H1 (cell line): ENCODE data around the gene UBE2D2. TPM values are rescaled to one million over a fixed set of nuclear protein-coding genes. Genes with fewer than 3 reads are reported as not detected.

Source experiments
- CTCF ChIA-PET: fragments of 300-600 bp; sonication (Branson Sonifier 250); formaldehyde crosslinking; loops from one replicate; lab custom pipeline; 2021; ENCODE audit not compliant: partially characterized antibody; lab: Charles Lee
- POLR2A ChIA-PET: fragments of 300-600 bp; sonication (Branson Sonifier 250); formaldehyde crosslinking; loops from one replicate; lab custom pipeline; 2021; ENCODE audit warnings: inconsistent platforms; ENCODE audit not compliant: partially characterized antibody; lab: Charles Lee
- DNase-seq, 2 experiments: peaks; one replicate each; pipeline versions ENCODE4 v3.0.0 to v3.0.0-alpha.2; 2010 to 2022; ENCODE audit warnings: low spot score in 2 of 2, low read depth in 1 of 2, mixed read lengths in 1 of 2
- FAIRE-seq: peaks from 2 replicates; lab custom pipeline; 2011; peaks lifted over from hg19 to GRCh38; lab: Jason Lieb, UNC
- H2AFZ ChIP-seq: 2 replicates; pipeline ENCODE4 v1.8.1; 2012; ENCODE audit warnings: low read length, inconsistent platforms
- H2AK5ac ChIP-seq: 2 replicates; pipeline ENCODE4 v1.6.1; 2013; ENCODE audit warnings: low read depth, low read length
- H2BK120ac ChIP-seq: replicated peaks from 2 replicates; pipeline ENCODE3; 2013; ENCODE audit warnings: low read depth, low read length, inconsistent platforms
- H2BK12ac ChIP-seq: 2 replicates; pipeline ENCODE4 v1.6.1; 2013; ENCODE audit warnings: low read depth, low read length
- H2BK15ac ChIP-seq: 2 replicates; pipeline ENCODE4 v1.6.1; 2013; ENCODE audit warnings: low read length
- H2BK20ac ChIP-seq: 2 replicates; pipeline ENCODE4 v1.6.1; 2013; ENCODE audit warnings: low read length
- H2BK5ac ChIP-seq: 2 replicates; pipeline ENCODE4 v1.6.1; 2013; ENCODE audit warnings: low read depth, low read length
- H3K14ac ChIP-seq: 2 replicates; pipeline ENCODE4 v1.6.1; 2013; ENCODE audit warnings: inconsistent platforms; ENCODE audit not compliant: insufficient read length
- H3K18ac ChIP-seq: 2 replicates; pipeline ENCODE4 v1.6.1; 2013; ENCODE audit warnings: low read length; ENCODE audit errors: extremely low read depth
- H3K23ac ChIP-seq: 2 replicates; pipeline ENCODE4 v1.6.1; 2013; ENCODE audit warnings: inconsistent platforms; ENCODE audit not compliant: insufficient read length
- H3K23me2 ChIP-seq: 2 replicates; pipeline ENCODE4 v1.6.1; 2013; ENCODE audit warnings: low read depth, low read length
- H3K27ac ChIP-seq: 2 replicates; pipeline ENCODE4 v1.6.1; 2011; ENCODE audit warnings: low read depth, low read length, inconsistent platforms
- H3K27me3 ChIP-seq, 4 experiments: replicated peaks in 1 of 4; 1 replicate in 1 of 4; 2 replicates in 3 of 4; pipeline versions ENCODE4 v1.6.1 to v1.8.1; 2011 to 2013; ENCODE audit warnings: low read length in 3 of 4, mild to moderate bottlenecking in 3 of 4, inconsistent platforms in 2 of 4, mixed read lengths in 2 of 4, moderate library complexity in 1 of 4; ENCODE audit not compliant: control insufficient read depth in 3 of 4, insufficient read depth in 3 of 4; ENCODE audit errors: extremely low read depth in 1 of 4
- H3K36me3 ChIP-seq, 4 experiments: 2 replicates each; pipeline versions ENCODE4 v1.6.1 to v1.8.1; 2011 to 2013; ENCODE audit warnings: mild to moderate bottlenecking in 4 of 4, low read length in 3 of 4, moderate library complexity in 2 of 4, control low read depth in 1 of 4, inconsistent platforms in 1 of 4; ENCODE audit not compliant: insufficient read depth in 4 of 4, control insufficient read depth in 2 of 4
- H3K4ac ChIP-seq: replicated peaks from 2 replicates; pipeline ENCODE3; 2013; ENCODE audit warnings: low read length, low read depth, mixed read lengths, inconsistent platforms; ENCODE audit not compliant: insufficient read length
- H3K4me1 ChIP-seq, 4 experiments: replicated peaks in 1 of 4; 1 replicate in 1 of 4; 2 replicates in 3 of 4; pipeline versions ENCODE4 v1.6.1 to v1.8.1; 2011 to 2013; ENCODE audit warnings: low read length in 3 of 4, inconsistent platforms in 2 of 4, mixed read lengths in 1 of 4; ENCODE audit not compliant: insufficient read depth in 4 of 4, control insufficient read depth in 3 of 4
- H3K4me2 ChIP-seq, 2 experiments: 2 replicates each; pipeline versions ENCODE4 v1.6.1 to v1.8.1; 2011 to 2013; ENCODE audit warnings: low read depth in 2 of 2, low read length in 2 of 2, control low read depth in 1 of 2, inconsistent platforms in 1 of 2, mild to moderate bottlenecking in 1 of 2; ENCODE audit not compliant: insufficient read depth in 1 of 2
- H3K4me3 ChIP-seq, 4 experiments: fragments of 200-600, 300-600 bp in 1 of 4; sonication (generic), shearing (Covaris generic), sonication (Bioruptor Twin) in 1 of 4; 2 replicates each; pipeline versions ENCODE4 v1.5.1 to v1.8.1; 2011 to 2016; ENCODE audit warnings: low read length in 4 of 4, low read depth in 3 of 4, control low read depth in 2 of 4, inconsistent platforms in 2 of 4, mild to moderate bottlenecking in 2 of 4, mixed read lengths in 1 of 4, moderate library complexity in 1 of 4; ENCODE audit not compliant: insufficient read depth in 2 of 4; ENCODE audit errors: extremely low read depth in 1 of 4
- H3K56ac ChIP-seq: replicated peaks from 2 replicates; pipeline ENCODE3; 2013; ENCODE audit warnings: low read depth, mild to moderate bottlenecking, mixed read lengths, low read length, inconsistent platforms; ENCODE audit not compliant: insufficient read length
- H3K79me1 ChIP-seq: 2 replicates; pipeline ENCODE4 v1.6.1; 2013; ENCODE audit warnings: low read depth, low read length, control low read depth
- H3K79me2 ChIP-seq, 2 experiments: 2 replicates each; pipeline versions ENCODE4 v1.6.1 to v1.8.1; 2012 to 2013; ENCODE audit warnings: low read length in 2 of 2, mild to moderate bottlenecking in 2 of 2, inconsistent platforms in 1 of 2; ENCODE audit not compliant: insufficient read depth in 2 of 2, control insufficient read depth in 1 of 2
- H3K9ac ChIP-seq, 4 experiments: replicated peaks in 1 of 4; 1 replicate in 1 of 4; 2 replicates in 3 of 4; pipeline versions ENCODE4 v1.6.1 to v1.8.1; 2011 to 2013; ENCODE audit warnings: low read depth in 3 of 4, low read length in 3 of 4, control low read depth in 2 of 4, mild to moderate bottlenecking in 2 of 4, moderate library complexity in 2 of 4, inconsistent platforms in 1 of 4; ENCODE audit errors: extremely low read depth in 1 of 4
- H3K9me3 ChIP-seq, 2 experiments: 2 replicates each; pipeline versions ENCODE4 v1.6.1 to v1.8.1; 2012 to 2013; ENCODE audit warnings: mild to moderate bottlenecking in 2 of 2, moderate library complexity in 2 of 2, control low read depth in 1 of 2, inconsistent platforms in 1 of 2, low read depth in 1 of 2, low read length in 1 of 2, mixed read lengths in 1 of 2; ENCODE audit not compliant: insufficient read depth in 2 of 2
- H4K20me1 ChIP-seq, 2 experiments: replicated peaks in 1 of 2; 2 replicates each; pipeline versions ENCODE3 to v1.8.1; 2011 to 2013; ENCODE audit warnings: inconsistent platforms in 2 of 2, low read length in 2 of 2, mild to moderate bottlenecking in 1 of 2; ENCODE audit not compliant: insufficient read depth in 2 of 2, control insufficient read depth in 1 of 2
- H4K5ac ChIP-seq: 2 replicates; pipeline ENCODE4 v1.6.1; 2013; ENCODE audit warnings: low read length, low read depth, mixed read lengths, inconsistent platforms; ENCODE audit not compliant: insufficient read length
- H4K8ac ChIP-seq: 2 replicates; pipeline ENCODE4 v1.8.0; 2013; ENCODE audit warnings: mild to moderate bottlenecking, moderate library complexity, low read length, inconsistent platforms; ENCODE audit not compliant: insufficient read depth; ENCODE audit errors: extremely low read depth
- H4K91ac ChIP-seq: replicated peaks from 2 replicates; pipeline ENCODE3; 2013; ENCODE audit warnings: low read length, mixed read lengths, inconsistent platforms; ENCODE audit not compliant: insufficient read length
- ASH2L ChIP-seq: fragments of 200-600, 300-600 bp; sonication (generic); IDR thresholded peaks from one replicate; pipeline ENCODE4 v1.7.1; 2017; ENCODE audit warnings: low read length
- BACH1 ChIP-seq: IDR thresholded peaks from 2 replicates; pipeline ENCODE4 v1.6.1; 2012; ENCODE audit warnings: low read length, improper control_type of control experiment
- CBX5 ChIP-seq: fragments of 300-800, 300-1000 bp; sonication (generic); IDR thresholded peaks from 2 replicates; pipeline ENCODE4 v1.7.1; 2016; ENCODE audit warnings: antibody characterized with exemption, low read length, low read depth
- CHD1 ChIP-seq: IDR thresholded peaks from 2 replicates; pipeline ENCODE4 v1.6.1; 2012; ENCODE audit warnings: low read depth, low read length, improper control_type of control experiment
- CHD2 ChIP-seq: IDR thresholded peaks from 2 replicates; pipeline ENCODE4 v1.6.1; 2012; ENCODE audit warnings: low read length, improper control_type of control experiment
- EP300 ChIP-seq, 2 experiments: IDR thresholded peaks; 1 replicate in 1 of 2; 2 replicates in 1 of 2; pipeline ENCODE4 v1.6.1; 2011 to 2012; ENCODE audit warnings: low read depth in 2 of 2, low read length in 2 of 2, mild to moderate bottlenecking in 2 of 2, borderline replicate concordance in 1 of 2, inconsistent platforms in 1 of 2, moderate library complexity in 1 of 2
- HDAC2 ChIP-seq, 2 experiments: fragments of 300-600 bp in 1 of 2; sonication (generic) in 1 of 2; IDR thresholded peaks; 2 replicates each; pipeline ENCODE4 v1.6.1; 2011 to 2012; ENCODE audit warnings: low read depth in 2 of 2, low read length in 2 of 2, mild to moderate bottlenecking in 2 of 2, moderate library complexity in 2 of 2, borderline replicate concordance in 1 of 2, inconsistent platforms in 1 of 2
- JUND ChIP-seq: IDR thresholded peaks from 2 replicates; pipeline ENCODE4 v1.6.1; 2011; ENCODE audit warnings: mild to moderate bottlenecking, improper control_type of control experiment, low read length
- PHF8 ChIP-seq: fragments of 200-600 bp; sonication (generic); conservative IDR thresholded peaks from 2 replicates; pipeline ENCODE4 v1.7.1; 2012; ENCODE audit warnings: low read depth, mild to moderate bottlenecking, inconsistent platforms, low read length, moderate library complexity
- TCF12 ChIP-seq: IDR thresholded peaks from 2 replicates; pipeline ENCODE4 v1.6.1; 2011; ENCODE audit warnings: low read depth, mild to moderate bottlenecking, low read length
- ZNF274 ChIP-seq: IDR thresholded peaks from 2 replicates; pipeline ENCODE4 v1.7.0; 2012; ENCODE audit warnings: low read length, borderline replicate concordance; ENCODE audit errors: extremely low read depth
- WGBS, 2 experiments: shearing (Covaris generic) in 1 of 2; methylation state at CpG; one replicate each; pipeline versions ENCODE4 v1.1.6 to v1.1.7; 2013 to 2015; ENCODE audit warnings: low lambda C conversion rate in 2 of 2, mixed read lengths in 2 of 2, inconsistent platforms in 1 of 2, low coverage in 1 of 2, missing lambda C conversion rate in 1 of 2; ENCODE audit not compliant: insufficient replicate concordance in 2 of 2, insufficient coverage in 1 of 2, insufficient read length in 1 of 2; ENCODE audit errors: extremely low coverage in 1 of 2, missing lambda C conversion rate in 1 of 2; 5-methylcytosine and 5-hydroxymethylcytosine counted together
- polyA plus RNA-seq, 7 experiments: library from polyadenylated mRNA; depleted of rRNA in 3 of 7; stranded (reverse) in 5 of 7; unstranded in 2 of 7; fragments of >200 nt in 5 of 7; fragments of 200-250 nt in 2 of 7; gene quantifications; 1 replicate in 5 of 7; 2 replicates in 1 of 7; 4 replicates in 1 of 7; pipeline versions ENCODE4 v1.2.1 to v1.2.3, GENCODE V29; 2011 to 2013; ENCODE audit warnings: missing spikeins in 2 of 7, mixed read lengths in 2 of 7
- total RNA-seq: library from RNA; stranded (reverse); fragmentation: NEBNext Ultra II Directional; extraction: Animal tissue kit (Norgen Biotek cat#: 25700); gene quantifications from 2 replicates; pipeline ENCODE4 v1.2.1, GENCODE V29; 2021
- TF ChIP-seq, protein P1 (sequence below): IDR thresholded peaks from 2 replicates; pipeline ENCODE4 v1.6.1; 2012; ENCODE audit warnings: low read length, inconsistent platforms

Gene UBE2D2
- total and polyA plus RNA-seq, 2 of the 8 experiments (the other 6 are each of a cell fraction or from before 2014, with no cell fraction given): 66.9 to 203 TPM

- no peaks in the 10 kb centered on the region for H3K27me3 ChIP-seq
- no peaks in the 10 kb centered on the region for H3K9me3 ChIP-seq
- H3K14ac ChIP-seq: no peak overlapping the region
- H3K4me3 ChIP-seq: no peak overlapping the region
- peaks cover 30% of the 10 kb centered on the region for H3K79me1 ChIP-seq
- WGBS, 2 experiments: 95% methylated on average over 9 of the region's 9 CpGs; no CpG with 5 or more reads in 1 of the 2 experiments
- H2BK5ac ChIP-seq: no peak overlapping the region
- no peak overlapping the region for H4K8ac ChIP-seq
- H3K23me2 ChIP-seq: no peaks in the 10 kb centered on the region; the same call in 1 of the 2 replicates
- no peak overlapping the region for H2BK12ac ChIP-seq
- no peak overlapping the region for H2BK15ac ChIP-seq
- H2AFZ ChIP-seq: no peak overlapping the region
- H3K36me3 ChIP-seq: no peaks in the 10 kb centered on the region
- H4K5ac ChIP-seq: no peak overlapping the region
- FAIRE-seq (no peak), DNase-seq (no peak)
- H3K79me2 ChIP-seq: peaks cover 11 to 99% of the 10 kb centered on the region in 2 experiments; a peak in 3 of 4 replicates
- H4K20me1 ChIP-seq: peaks cover 72 to 78% of the 10 kb centered on the region in 2 experiments
- no peak overlapping the region for H2BK20ac ChIP-seq
- no peak overlapping the region for H2AK5ac ChIP-seq
- H4K91ac ChIP-seq: no peak overlapping the region
- H3K4me1 ChIP-seq: peaks cover 13 to 57% (median 50%) of the 10 kb centered on the region in 4 experiments
- H3K18ac ChIP-seq: no peak overlapping the region
- no peak overlapping the region for H3K9ac ChIP-seq
- ChIA-PET POLR2A (no interaction called here), CTCF (interaction anchor here (4.6 to 6.4 kb wide), 4 partner anchors 8 to 28 kb away, joined by 25 to 77 read pairs (median 44); no protein-coding TSS in a partner anchor)
- H3K23ac ChIP-seq: no peak overlapping the region
- H2BK120ac ChIP-seq: no peak overlapping the region
- no peak overlapping the region for H3K4ac ChIP-seq
- no peak overlapping the region for H3K56ac ChIP-seq
- no peak overlapping the region for H3K27ac ChIP-seq
- H3K4me2 ChIP-seq: no peak overlapping the region
- no peak for TF ChIP-seq BACH1
- no peak for TF ChIP-seq CHD1
- TF ChIP-seq EP300 (IDR thresholded peaks at IDR 0.05; ENCODE audit: borderline replicate concordance in 1 of 2, low read depth in 2 of 2, low read length in 2 of 2): no peak
- TF ChIP-seq TCF12: no peak
- TF ChIP-seq, protein P1, sequence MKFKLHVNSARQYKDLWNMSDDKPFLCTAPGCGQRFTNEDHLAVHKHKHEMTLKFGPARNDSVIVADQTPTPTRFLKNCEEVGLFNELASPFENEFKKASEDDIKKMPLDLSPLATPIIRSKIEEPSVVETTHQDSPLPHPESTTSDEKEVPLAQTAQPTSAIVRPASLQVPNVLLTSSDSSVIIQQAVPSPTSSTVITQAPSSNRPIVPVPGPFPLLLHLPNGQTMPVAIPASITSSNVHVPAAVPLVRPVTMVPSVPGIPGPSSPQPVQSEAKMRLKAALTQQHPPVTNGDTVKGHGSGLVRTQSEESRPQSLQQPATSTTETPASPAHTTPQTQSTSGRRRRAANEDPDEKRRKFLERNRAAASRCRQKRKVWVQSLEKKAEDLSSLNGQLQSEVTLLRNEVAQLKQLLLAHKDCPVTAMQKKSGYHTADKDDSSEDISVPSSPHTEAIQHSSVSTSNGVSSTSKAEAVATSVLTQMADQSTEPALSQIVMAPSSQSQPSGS: no peak
- TF ChIP-seq CHD2: no peak
- no peak for TF ChIP-seq ZNF274
- TF ChIP-seq JUND: no peak
- no peak for TF ChIP-seq ASH2L
- no peak for TF ChIP-seq PHF8
- TF ChIP-seq HDAC2 (IDR thresholded peaks at IDR 0.05; ENCODE audit: borderline replicate concordance in 1 of 2, low read depth in 2 of 2, low read length in 2 of 2): no peak
- no peak for TF ChIP-seq CBX5
Measured at GRCh38 chr5:139662617-139663016, 101.5 kb downstream of the UBE2D2 start.
